MV-4-11 (cell line): Measurements from ENCODE around the gene MTCH2.

Experiments
- DNase-seq: peaks from one replicate; lab custom pipeline; 2025; lab: John Stamatoyannopoulos, UW

MTCH2 gene

DNA sequence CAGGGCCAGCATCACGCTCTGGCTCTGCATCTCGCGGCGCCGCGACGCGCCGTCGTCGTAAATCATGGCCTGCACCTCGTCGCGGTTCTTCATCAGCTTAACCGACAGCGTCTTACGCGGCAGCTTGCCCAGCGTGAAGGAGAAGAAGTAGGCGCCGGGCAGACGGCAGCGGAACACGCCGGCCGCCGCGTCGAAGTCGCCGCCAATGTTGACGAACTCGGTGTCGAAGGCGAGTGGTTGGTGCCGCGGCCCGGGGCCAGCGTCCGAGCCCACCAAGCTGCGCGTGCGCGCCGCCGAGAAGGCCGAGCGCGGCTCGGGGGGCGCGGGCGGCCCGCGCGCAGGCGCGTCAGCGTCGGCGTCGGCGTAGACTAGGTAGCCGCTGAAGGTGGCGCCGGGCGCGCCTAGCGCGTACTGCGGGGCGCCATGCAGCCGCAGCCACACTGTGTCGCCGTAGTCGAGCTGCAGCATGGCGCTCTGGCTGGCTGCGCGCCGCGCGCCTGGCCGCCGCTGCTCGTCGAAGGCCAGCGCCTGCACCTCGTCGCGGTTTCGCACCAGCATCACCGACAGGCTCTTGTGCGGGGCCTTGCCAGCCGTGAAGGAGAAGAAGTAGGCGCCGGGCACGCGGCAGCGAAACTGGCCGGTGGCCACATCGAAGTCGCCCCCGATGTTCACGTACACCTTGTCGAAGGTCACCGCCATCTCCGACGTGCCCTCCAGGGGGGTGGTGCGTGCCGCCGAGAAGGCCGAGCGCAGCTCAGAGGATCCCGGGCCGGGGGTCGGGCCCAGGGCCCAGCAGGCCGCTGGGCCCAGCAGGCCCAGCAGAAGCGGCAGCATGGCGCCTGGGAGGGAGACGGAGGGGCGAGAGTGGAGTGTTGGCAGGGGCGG is 52.1 kb downstream of the MTCH2 start:
- no peak for DNase-seq

DNA sequence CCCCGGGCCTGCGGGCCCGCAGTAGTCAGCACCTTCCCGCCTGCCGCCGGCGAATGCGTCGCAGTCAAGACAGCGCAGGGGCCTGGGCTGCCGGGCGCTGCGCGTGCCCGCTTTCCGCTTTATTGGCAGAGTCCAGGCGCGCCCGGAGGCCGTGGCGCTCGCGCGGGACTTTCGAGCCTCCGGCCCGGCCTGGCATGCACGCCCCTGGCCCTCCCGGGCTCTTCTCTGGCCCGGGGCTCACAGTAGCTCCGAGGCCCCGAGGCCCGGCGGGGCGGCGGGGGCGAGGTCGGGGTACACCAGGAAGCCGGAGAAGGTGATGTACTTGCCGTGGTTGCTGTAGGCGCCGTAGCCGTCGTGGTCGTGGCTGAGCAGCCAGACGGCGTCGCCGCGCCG is 52.8 kb downstream of the MTCH2 start:
- DNase-seq, result no peak

DNA sequence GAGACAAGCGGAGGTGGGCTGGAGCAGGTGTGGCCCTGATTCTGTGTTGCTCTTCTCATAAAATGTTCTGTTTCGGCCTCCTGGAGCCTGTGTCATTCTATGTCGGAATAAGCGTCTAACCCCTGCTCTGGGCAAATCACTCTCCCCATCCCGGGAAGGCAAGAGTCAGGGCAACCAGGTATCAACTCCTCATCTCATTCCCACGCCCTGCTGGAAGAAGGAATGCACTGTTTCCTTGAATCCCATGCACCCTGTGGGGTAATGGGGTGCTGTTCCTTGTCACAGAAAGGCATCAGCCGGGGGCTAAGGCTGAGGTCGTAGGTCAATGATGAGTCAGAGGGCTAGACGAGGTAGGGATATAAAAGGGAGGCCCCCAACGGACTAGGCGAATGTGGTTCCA is 53.2 kb downstream of the MTCH2 start:
- no peak for DNase-seq

DNA sequence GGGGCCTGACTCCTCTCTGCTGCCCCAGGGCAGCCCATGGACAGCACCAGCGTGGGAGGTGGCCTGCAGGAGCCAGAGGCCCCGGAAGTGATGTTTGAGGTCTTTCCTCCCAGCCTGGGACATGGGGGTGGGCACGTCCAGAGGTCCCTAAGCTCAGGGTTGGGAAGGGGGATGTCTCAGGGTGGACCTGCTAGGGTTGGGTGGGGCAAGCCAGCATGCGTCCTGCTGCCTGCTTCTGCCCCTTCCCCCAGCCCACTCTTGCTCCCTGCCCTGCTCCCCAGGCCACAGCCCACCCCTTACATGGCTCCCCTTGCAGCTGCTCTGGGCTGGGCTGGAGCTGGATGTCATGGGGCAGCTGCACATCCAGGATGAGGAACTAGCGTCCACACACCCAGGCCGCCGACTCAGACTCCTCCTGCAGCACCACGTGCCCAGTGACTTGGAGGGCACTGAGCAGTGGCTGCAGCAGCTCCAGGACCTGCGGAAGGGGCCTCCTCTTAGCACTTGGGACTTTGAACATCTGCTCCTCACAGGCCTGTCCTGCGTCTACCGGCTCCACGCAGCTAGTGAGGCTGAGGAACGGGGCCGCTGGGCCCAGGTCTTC is 54.5 kb downstream of the MTCH2 start:
- peak; percentile 93 for DNase-seq

DNA sequence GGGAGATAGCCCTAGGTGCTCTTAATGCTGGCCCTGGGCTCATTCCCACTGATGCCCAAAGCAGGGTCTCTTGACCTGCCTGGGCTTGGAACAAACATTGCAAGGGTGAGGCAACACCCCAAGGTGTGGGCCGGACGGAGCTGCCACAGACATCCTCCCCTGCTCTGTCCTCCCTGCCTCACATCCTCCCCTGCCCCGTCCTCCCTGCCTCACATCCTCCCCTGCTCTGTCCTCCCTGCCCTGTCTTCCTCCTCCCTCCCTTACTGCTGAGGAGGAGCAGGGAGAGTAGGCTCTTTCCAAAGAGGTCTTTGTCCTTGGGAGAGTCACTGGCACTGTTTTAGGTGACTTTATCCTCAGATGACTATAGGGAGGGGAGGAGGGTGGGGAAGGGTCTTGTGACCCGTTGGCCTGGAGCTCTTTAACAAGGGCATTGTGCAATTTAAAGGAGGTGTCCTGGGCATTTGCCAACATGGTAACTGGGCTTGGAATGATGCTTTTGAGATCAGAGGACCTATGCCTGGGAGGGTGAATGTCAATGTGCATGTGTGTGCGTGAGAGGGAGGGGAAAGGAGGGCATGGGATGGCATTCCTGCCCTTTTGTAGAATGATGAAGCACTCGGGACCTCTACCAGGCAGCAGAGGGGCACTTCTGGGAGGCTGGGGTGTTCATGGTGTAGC is 55.2 kb downstream of the MTCH2 start:
- no peak for DNase-seq

DNA sequence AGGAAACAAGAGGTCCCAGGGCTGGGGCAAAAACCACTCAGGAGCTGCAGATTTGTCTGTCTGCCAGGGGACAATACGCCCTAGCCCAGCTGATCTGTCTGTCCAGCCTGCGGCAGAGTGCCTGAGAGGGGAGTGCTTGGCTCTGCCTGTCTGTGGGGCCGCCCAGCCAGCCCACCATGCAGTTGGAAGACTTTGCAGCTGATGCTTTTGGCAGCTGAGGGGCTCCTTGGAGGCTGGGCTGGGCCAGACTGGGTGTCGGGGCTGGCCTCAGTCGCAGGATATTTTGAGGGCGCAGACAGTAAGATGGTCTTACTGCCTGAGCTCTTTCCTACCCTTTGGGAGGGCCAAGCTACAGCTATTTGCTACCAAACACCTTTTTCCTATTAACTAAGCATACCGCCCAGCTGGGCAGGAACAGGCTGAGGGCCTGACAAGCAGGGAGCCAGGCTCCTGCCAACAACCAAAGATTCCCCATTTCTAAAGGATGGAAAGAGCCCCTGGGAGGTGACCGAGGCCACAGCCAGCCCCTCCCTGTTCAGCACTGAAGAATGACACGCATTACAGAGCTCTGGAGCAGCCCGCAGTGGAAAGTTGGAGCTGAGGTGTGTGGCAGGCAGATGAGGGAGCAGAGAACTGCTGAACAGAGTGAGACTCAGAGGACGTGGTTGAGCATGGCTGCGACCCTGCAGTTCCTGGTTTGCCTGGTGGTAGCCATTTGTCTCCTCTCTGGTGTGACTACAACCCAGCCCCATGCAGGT is 56.1 kb downstream of the MTCH2 start, which contains the start of gene FAM180B:
TSS of gene FAM180B (plus strand) at position 581 of the 758 bp plus-strand sequence. CDS start at position 672, 91 bp downstream.
- DNase-seq, result no peak

DNA sequence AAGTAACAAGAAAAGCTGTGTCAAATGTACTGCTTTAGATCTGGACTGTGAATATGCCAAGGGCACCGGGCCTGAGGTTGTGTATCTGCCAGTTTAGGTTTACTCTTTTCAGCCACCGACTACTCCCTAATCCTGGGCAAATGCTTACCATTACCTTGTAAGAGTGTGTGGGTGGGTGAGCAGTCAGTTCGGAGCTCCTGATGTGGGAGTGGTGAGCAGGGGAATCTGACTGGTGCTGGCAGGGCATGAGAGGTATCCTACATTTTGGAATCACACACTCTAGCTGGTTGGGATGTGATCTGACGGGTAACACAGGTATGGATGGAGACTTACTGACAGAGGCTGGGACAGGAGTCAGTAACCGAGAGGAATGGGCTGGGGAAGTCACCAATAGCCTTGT is 58.5 kb downstream of the MTCH2 start:
- DNase-seq, result no peak

DNA sequence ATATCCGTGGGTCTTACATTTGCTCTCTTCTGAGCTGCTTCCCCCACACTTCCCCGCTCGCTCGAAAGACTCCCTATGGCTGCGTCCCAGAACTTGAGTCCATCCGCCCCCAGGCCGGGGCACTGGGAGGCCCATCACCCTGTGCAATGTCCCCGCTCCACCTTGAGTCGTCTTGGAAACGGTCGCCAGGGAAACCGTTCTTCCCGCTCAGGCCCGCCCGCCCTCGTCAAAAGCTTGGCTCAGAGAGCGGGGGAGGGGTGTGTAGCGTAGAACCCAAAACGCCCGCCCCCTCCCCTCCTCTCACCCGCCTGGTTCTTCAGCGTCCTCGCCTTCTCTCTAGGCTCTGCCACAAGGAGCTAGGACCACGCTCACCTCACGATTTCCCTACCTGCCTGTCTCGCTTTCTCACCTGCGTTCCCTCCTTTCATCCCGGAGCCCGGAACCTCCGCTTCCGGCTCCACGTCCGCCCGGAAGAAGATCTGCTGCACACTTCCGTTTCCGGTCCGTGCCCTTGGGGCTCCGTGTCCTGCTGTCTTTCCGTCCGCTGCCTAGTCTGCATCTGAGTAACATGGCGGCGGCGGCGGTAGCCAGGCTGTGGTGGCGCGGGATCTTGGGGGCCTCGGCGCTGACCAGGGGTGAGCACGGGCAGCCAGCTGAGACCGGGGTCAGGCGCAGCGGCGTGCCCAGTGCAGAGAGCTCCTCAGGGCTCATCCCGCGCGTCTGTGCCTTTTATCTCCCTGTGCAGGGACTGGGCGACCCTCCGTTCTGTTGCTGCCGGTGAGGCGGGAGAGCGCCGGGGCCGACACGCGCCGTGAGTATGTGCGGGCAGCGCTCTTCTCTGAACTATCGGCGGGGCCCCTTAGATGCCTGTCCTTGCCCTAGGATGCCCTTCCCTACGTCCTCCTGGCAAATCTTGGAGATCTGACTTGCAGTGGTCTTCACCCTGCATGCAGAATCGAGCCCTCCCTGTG is 63.5 kb downstream of the MTCH2 start, which contains the start of the genes KBTBD4 and NDUFS3:
TSS of gene KBTBD4 (minus strand) at position 447 of the 971 bp plus-strand sequence. CDS start at position 428, 19 bp downstream.
TSS of gene NDUFS3 (plus strand) at position 551 of the 971 bp plus-strand sequence. CDS start at position 569, 18 bp downstream.
- peak; percentile 82 for DNase-seq

DNA sequence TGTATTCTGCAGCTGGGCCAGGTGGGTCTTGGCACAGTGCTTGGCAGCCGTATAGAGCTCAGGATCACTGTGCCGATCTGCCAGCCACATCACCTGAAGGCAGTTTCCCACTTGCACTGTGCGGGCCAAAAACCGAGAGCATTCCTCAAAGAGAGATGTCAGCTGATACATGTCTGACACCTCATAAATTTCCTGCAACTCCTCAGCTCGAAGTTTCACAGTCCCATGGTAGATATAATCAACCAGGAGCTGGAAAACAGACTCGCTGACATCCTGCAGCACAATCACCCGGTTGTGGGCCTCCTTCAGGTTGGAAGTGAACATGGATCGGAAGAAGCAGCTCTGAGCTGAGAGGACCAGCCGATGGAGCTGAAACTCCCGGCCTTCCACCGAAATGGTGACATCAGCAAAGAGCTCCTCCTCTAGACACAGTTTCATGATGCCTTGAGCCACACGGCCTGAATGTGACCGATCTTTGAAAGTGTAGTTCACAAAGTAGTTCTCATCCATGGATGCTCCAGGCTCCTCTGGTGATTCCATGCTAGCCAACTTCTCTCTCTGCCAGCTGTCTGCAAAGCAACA is 64.8 kb downstream of the MTCH2 start:
- no peak for DNase-seq

DNA sequence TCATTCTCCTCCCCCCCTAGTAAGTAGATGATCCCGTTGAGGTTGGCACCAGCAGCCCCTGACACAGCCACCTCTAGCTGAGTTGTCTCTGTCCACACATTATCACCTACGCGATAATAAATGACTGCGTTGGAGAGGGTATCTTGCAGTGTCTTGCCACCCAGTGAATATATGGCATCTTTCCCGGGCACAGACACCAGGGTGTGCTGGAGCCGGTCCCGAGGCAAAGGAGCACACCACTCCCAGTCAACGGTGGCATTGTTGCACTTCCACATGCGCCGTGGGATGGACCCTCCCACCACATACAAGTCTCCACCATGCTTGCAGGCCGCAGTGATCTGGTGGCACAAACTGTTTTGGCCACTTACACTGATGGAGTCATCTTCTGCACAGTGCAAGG is 69.0 kb downstream of the MTCH2 start:
- no peak for DNase-seq

DNA sequence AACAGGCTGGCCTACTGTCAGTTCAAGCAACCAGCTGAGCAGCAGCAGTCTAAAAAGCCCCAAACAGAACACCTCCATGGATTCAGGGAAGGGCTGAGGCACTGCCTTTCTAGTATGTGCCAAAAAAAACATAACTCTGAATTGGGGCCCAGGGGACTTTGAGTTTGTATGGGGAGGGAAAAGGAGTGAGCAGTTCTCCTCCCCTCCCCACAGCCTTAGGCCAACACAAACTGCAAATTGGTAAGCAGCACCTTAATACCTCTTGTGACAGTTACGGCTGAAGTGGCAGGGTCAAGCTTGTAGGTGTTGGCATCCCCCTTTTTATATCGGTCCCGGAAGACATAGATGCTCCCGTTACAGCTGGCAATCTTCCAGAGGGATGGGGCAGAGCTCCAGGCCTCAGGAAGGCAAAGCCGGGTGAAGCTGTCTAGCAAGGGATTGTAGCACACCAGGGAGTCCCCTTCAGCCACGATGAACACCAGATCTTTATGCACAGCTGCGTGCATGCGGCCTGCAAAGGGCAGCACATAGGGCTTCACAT is 69.6 kb downstream of the MTCH2 start:
- DNase-seq, result no peak

DNA sequence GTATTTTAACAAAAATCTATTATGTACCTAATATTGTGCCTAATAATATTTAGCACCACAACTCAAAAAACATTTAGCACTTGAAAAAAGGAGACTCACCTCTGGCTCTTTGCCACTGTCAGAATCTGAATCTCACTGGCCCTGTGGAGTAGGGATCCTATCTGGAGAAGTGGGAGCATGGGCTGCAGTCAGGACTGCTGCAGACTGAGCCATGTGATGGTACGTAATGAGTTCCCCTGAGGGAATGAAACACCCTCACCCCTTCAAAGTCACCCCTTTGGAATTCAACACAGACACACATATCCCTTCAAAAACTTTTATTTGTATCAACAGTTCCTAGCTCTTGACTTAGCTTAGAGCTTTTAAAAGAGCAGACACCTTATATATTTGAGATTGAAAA is 70.5 kb downstream of the MTCH2 start:
- DNase-seq, result no peak

DNA sequence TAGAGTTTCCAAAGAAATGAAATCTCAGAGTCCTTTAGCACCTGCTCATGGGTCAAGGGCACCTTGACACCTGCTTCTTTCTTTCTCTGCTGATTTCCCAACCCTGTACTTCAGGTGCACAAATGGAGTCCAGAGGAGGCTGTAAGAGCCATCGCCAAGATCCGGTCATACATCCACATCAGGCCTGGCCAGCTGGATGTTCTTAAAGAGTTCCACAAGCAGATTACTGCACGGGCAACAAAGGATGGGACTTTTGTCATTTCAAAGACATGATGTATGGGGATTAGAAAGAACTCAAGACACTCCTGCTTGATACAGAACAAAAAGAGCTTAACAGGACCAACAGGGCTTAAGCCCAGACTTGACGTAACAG is 71.0 kb downstream of the MTCH2 start:
- no peak for DNase-seq

DNA sequence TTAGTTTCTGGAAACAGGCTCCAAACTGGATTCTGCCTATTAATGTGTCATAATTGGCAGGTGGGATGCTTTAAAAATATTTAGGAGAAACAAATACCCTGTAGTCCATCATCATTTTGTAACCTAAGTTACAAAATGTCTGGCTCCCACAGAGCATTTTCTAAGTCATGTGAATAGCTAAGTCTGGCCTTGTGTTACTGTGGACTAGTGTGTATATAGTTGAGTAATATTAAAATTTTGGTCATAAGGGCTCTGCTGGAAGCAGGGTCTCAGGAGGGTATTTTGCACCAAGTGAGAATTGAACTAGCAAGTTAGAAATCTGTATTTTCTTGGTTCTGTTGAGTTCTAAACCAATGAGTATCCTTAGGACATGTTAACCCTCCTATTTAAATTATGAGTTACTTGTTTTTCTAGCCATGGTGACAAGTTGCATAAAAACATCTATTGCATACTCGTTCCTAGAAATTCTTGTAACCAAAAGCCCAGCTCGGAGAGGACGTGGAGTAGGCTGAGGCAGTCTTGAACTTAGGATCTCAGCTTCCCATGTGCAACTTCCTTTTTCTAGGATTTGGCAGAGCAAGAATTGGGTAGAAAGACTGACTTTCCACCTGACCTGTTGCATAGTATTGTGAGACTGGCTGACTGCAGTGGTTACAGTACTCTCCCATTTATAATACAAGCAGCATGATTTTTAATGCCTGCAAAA is 71.6 kb downstream of the MTCH2 start:
- DNase-seq, result no peak

DNA sequence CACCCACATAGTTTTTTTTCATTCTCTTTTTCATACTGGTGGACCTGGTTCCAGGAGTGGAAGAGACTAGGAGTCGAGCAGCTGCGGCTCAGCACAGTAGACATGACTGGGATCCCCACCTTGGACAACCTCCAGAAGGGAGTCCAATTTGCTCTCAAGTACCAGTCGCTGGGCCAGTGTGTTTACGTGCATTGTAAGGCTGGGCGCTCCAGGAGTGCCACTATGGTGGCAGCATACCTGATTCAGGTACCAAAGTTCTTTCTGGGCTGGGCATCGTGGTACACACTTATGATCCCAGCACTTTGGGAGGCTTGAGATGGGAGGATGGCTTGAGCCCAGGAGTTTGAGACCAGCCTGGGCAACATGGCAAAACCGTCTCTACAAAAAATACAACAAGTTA is 72.7 kb downstream of the MTCH2 start:
- DNase-seq, result no peak
